GM18868 (cell line): ENCODE data around the gene BTN3A1.
"Not testable (repeated sequence)": the region's sequence is repeated elsewhere in the genome, so short reads cannot be mapped to it uniquely, and the experiment has no call there.

ENCODE experiments used
- ATAC-seq: cut with Tn5 transposase; IDR thresholded peaks from one replicate; pipeline ENCODE4 v1.9.1; 2021; ENCODE audit warnings: mild to moderate bottlenecking, moderate library complexity; ENCODE audit not compliant: unreplicated experiment

Gene BTN3A1

GRCh38 chr6:26412954-26413353 is 10.9 kb downstream of the BTN3A1 start:
- ATAC-seq, result no peak

- no peak for ATAC-seq
Observed at GRCh38 chr6:26414281-26414680, 12.2 kb downstream of the BTN3A1 start.

GRCh38 chr6:26415036-26415614 is 13.1 kb downstream of the BTN3A1 start:
- ATAC-seq, result no peak

- ATAC-seq, result no peak
Observed at GRCh38 chr6:26415791-26416190, 13.7 kb downstream of the BTN3A1 start.

- no peak for ATAC-seq
Observed at GRCh38 chr6:26416288-26416687, 14.2 kb downstream of the BTN3A1 start.

GRCh38 chr6:26418077-26418476 is 16.0 kb downstream of the BTN3A1 start:
- not testable (repeated sequence) for ATAC-seq

- ATAC-seq, result not testable (repeated sequence)
Observed at GRCh38 chr6:26418795-26419194, 16.7 kb downstream of the BTN3A1 start.

- ATAC-seq, result no peak
Observed at GRCh38 chr6:26420688-26421171, 18.7 kb downstream of the BTN3A1 start.

GRCh38 chr6:26421259-26422144 is 19.4 kb downstream of the BTN3A1 start:
- ATAC-seq, result peak; percentile 94

- ATAC-seq, result no peak
Observed at GRCh38 chr6:26422329-26422728, 20.3 kb downstream of the BTN3A1 start.

- ATAC-seq, result no peak
Observed at GRCh38 chr6:26426691-26427450, 24.8 kb downstream of the BTN3A1 start.

GRCh38 chr6:26427451-26427809 is 25.4 kb downstream of the BTN3A1 start:
- ATAC-seq, result no peak

GRCh38 chr6:26428206-26428605 is 26.1 kb downstream of the BTN3A1 start:
- ATAC-seq, result no peak

GRCh38 chr6:26430787-26431186 is 28.7 kb downstream of the BTN3A1 start:
- no peak for ATAC-seq

- no peak for ATAC-seq
Observed at GRCh38 chr6:26431258-26432172, 29.4 kb downstream of the BTN3A1 start.

GRCh38 chr6:26432627-26433201 is 30.6 kb downstream of the BTN3A1 start:
- no peak for ATAC-seq

- not testable (repeated sequence) for ATAC-seq
Observed at GRCh38 chr6:26433680-26434079, 31.6 kb downstream of the BTN3A1 start.

GRCh38 chr6:26436018-26436417 is 33.9 kb downstream of the BTN3A1 start:
- ATAC-seq, result no peak

GRCh38 chr6:26437550-26437949 is 35.5 kb downstream of the BTN3A1 start:
- no peak for ATAC-seq

- no peak for ATAC-seq
Observed at GRCh38 chr6:26438000-26438399, 35.9 kb downstream of the BTN3A1 start.
